Caco-2 (cell line): ENCODE data around the gene RABGAP1L. TPM values are rescaled to one million over a fixed set of nuclear protein-coding genes. Genes with fewer than 3 reads are reported as not detected.
"Not testable (repeated sequence)": the region's sequence is repeated elsewhere in the genome, so short reads cannot be mapped to it uniquely, and the experiment has no call there.

ENCODE experiments used
- BruUV-seq: library from RNA; stranded (reverse); fragments of 400-500 nt; replicated peaks from 2 replicates; lab custom pipeline; 2021; lab: Mats Ljungman, UMichigan
- CTCF ChIA-PET: fragments of 300-600 bp; sonication (Branson Sonifier 250); formaldehyde crosslinking; loops from one replicate; lab custom pipeline; 2022; ENCODE audit warnings: antibody characterized with exemption; lab: Charles Lee
- POLR2A ChIA-PET: fragments of 300-600 bp; sonication (Branson Sonifier 250); formaldehyde crosslinking; loops from one replicate; lab custom pipeline; 2022; ENCODE audit warnings: antibody characterized with exemption; lab: Charles Lee
- DNase-seq, 2 experiments: peaks; one replicate each; pipeline versions ENCODE4 v3.0.0 to v3.0.0-alpha.2; 2020 to 2022
- H3K27me3 ChIP-seq: replicated peaks from 2 replicates; pipeline ENCODE4 v1.6.0; 2011; ENCODE audit warnings: low read length; ENCODE audit not compliant: control insufficient read depth, insufficient read depth
- H3K36me3 ChIP-seq: 2 replicates; pipeline ENCODE4 v1.5.1; 2011; ENCODE audit warnings: low read length; ENCODE audit not compliant: control insufficient read depth, insufficient read depth
- H3K4me1 ChIP-seq: fragments of 250-450 bp; sonication (Bioruptor Pico); 2 replicates; pipeline ENCODE4 v1.5.1; 2020; ENCODE audit warnings: mild to moderate bottlenecking
- H3K4me3 ChIP-seq: 2 replicates; pipeline ENCODE4 v1.5.1; 2011; ENCODE audit warnings: low read depth, mild to moderate bottlenecking, control low read depth, low read length
- H3K9me3 ChIP-seq: fragments of 250-450 bp; sonication (Bioruptor Pico); 2 replicates; pipeline ENCODE4 v1.5.1; 2020; ENCODE audit warnings: mild to moderate bottlenecking, moderate library complexity
- H3K27ac Mint-ChIP-seq: one replicate; pipeline ENCODE4 v1.8.0; 2022; ENCODE audit warnings: mixed read lengths; ENCODE audit not compliant: unreplicated experiment
- H3K27me3 Mint-ChIP-seq: one replicate; pipeline ENCODE4 v1.8.0; 2022; ENCODE audit warnings: mixed read lengths; ENCODE audit not compliant: insufficient read depth, unreplicated experiment
- H3K36me3 Mint-ChIP-seq: one replicate; pipeline ENCODE4 v1.8.0; 2022; ENCODE audit warnings: mild to moderate bottlenecking, mixed read lengths; ENCODE audit not compliant: insufficient read depth, unreplicated experiment
- H3K4me1 Mint-ChIP-seq: one replicate; pipeline ENCODE4 v1.8.0; 2022; ENCODE audit warnings: low read depth, mixed read lengths; ENCODE audit not compliant: unreplicated experiment
- H3K4me3 Mint-ChIP-seq: one replicate; pipeline ENCODE4 v1.8.0; 2022; ENCODE audit warnings: mild to moderate bottlenecking, moderate library complexity, mixed read lengths; ENCODE audit not compliant: unreplicated experiment
- H3K9me3 Mint-ChIP-seq: one replicate; pipeline ENCODE4 v1.8.0; 2022; ENCODE audit warnings: mixed read lengths; ENCODE audit not compliant: unreplicated experiment
- intact Hi-C: fragments of 100-400 bp; cut with micrococcal nuclease; formaldehyde crosslinking; loops from one replicate; pipeline ENCODE4 v1.10.0; 2022; ENCODE audit not compliant: unreplicated experiment
- total RNA-seq: library from RNA; stranded (reverse); gene quantifications from 2 replicates; pipeline ENCODE4 v1.2.3, GENCODE V29; 2022
- TF ChIP-seq, protein P1 (sequence below), 2 experiments: fragments of 200-600 bp in 1 of 2; IDR thresholded peaks; 1 replicate in 1 of 2; 2 replicates in 1 of 2; pipeline versions ENCODE4 v1.5.1 to v1.8.0; 2011 to 2022; ENCODE audit warnings: antibody characterized with exemption in 1 of 2, control low read depth in 1 of 2, inconsistent platforms in 1 of 2, low read depth in 1 of 2, low read length in 1 of 2, mild to moderate bottlenecking in 1 of 2, moderate library complexity in 1 of 2; ENCODE audit not compliant: insufficient read depth in 1 of 2, severe bottlenecking in 1 of 2, unreplicated experiment in 1 of 2

Gene RABGAP1L
- total RNA-seq, 1 experiment from 2014 or later = 20.3 TPM

DNA sequence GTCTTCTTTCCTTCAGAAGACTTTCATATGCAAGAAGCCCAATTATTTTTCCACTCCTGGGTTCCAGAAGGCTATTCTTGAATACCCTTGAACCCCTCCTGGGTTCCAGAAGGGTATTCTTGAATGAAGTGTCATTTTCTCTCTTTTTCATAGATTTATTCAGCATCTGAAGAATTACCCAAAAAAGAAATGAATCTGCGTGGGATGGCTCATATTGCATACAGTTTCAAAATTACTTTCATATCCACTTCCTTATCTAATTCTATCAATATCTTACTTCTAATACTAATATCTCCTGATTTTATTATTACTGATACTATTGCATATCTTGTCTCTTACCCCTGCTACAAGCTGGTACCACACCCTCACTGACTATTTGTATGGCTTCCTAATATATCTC is 22.6 kb upstream of the RABGAP1L start:
- Histone ChIP-seq H3K9me3 (no peaks in the 10 kb centered on the region), H3K36me3 (no peaks in the 10 kb centered on the region), H3K27me3 (no peaks in the 10 kb centered on the region), H3K4me1 (no peaks in the 10 kb centered on the region), H3K4me3 (no peak overlapping the region)
- Mint-ChIP-seq H3K27ac (no peak overlapping the region), H3K4me1 (no peaks in the 10 kb centered on the region), H3K9me3 (no peaks in the 10 kb centered on the region), H3K36me3 (no peaks in the 10 kb centered on the region), H3K27me3 (no peaks in the 10 kb centered on the region), H3K4me3 (no peak overlapping the region)
- no peak for DNase-seq
- intact Hi-C loops = no loop called here
- ChIA-PET POLR2A (no interaction called here), CTCF (no interaction called here)
- TF ChIP-seq, protein P1, sequence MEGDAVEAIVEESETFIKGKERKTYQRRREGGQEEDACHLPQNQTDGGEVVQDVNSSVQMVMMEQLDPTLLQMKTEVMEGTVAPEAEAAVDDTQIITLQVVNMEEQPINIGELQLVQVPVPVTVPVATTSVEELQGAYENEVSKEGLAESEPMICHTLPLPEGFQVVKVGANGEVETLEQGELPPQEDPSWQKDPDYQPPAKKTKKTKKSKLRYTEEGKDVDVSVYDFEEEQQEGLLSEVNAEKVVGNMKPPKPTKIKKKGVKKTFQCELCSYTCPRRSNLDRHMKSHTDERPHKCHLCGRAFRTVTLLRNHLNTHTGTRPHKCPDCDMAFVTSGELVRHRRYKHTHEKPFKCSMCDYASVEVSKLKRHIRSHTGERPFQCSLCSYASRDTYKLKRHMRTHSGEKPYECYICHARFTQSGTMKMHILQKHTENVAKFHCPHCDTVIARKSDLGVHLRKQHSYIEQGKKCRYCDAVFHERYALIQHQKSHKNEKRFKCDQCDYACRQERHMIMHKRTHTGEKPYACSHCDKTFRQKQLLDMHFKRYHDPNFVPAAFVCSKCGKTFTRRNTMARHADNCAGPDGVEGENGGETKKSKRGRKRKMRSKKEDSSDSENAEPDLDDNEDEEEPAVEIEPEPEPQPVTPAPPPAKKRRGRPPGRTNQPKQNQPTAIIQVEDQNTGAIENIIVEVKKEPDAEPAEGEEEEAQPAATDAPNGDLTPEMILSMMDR (IDR thresholded peaks at IDR 0.05; ENCODE audit: insufficient read depth in 1 of 2, low read depth in 1 of 2, low read length in 1 of 2, severe bottlenecking in 1 of 2, unreplicated experiment in 1 of 2) = no peak
- BruUV-seq = no TSS peak

DNA sequence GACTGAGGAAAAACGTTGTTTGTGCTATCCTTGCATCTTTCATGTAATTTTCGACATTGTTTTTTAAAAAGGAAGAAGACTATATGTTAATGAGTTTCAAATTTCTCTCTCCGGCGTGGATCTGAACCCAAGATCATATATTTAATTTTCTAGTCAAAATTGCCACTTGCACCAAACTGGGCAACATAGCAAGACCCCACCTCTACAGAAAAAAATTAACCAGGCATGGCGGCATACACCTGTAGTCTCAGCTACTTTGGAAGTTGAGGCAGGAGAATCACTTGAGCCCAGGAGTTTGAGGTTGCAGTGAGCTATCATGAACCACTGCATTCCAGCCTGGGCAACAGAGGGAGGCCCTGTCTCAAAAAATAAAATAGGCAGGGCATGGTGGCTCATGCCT is 16.5 kb upstream of the RABGAP1L start:
- TF ChIP-seq, protein P1 (IDR thresholded peaks at IDR 0.05; ENCODE audit: insufficient read depth in 1 of 2, low read depth in 1 of 2, low read length in 1 of 2, severe bottlenecking in 1 of 2, unreplicated experiment in 1 of 2) = no peak
- DNase-seq = no peak
- H3K4me3 ChIP-seq = no peak overlapping the region
- ChIA-PET CTCF (interaction anchor here (0.6 to 2.2 kb wide), 3 partner anchors 10 to 75 kb away, joined by 3 to 10 read pairs (median 8); no protein-coding TSS in a partner anchor), POLR2A (no interaction called here)
- no peak overlapping the region for H3K27ac Mint-ChIP-seq
- no peaks in the 10 kb centered on the region for H3K9me3 Mint-ChIP-seq
- H3K36me3 Mint-ChIP-seq = no peaks in the 10 kb centered on the region
- H3K4me3 Mint-ChIP-seq = no peak overlapping the region
- H3K4me1 Mint-ChIP-seq = no peaks in the 10 kb centered on the region
- intact Hi-C loops = no loop called here
- H3K4me1 ChIP-seq = no peaks in the 10 kb centered on the region
- peaks cover 14% of the 10 kb centered on the region for H3K27me3 Mint-ChIP-seq
- no peaks in the 10 kb centered on the region for H3K27me3 ChIP-seq
- no peaks in the 10 kb centered on the region for H3K36me3 ChIP-seq
- no TSS peak for BruUV-seq
- no peaks in the 10 kb centered on the region for H3K9me3 ChIP-seq

DNA sequence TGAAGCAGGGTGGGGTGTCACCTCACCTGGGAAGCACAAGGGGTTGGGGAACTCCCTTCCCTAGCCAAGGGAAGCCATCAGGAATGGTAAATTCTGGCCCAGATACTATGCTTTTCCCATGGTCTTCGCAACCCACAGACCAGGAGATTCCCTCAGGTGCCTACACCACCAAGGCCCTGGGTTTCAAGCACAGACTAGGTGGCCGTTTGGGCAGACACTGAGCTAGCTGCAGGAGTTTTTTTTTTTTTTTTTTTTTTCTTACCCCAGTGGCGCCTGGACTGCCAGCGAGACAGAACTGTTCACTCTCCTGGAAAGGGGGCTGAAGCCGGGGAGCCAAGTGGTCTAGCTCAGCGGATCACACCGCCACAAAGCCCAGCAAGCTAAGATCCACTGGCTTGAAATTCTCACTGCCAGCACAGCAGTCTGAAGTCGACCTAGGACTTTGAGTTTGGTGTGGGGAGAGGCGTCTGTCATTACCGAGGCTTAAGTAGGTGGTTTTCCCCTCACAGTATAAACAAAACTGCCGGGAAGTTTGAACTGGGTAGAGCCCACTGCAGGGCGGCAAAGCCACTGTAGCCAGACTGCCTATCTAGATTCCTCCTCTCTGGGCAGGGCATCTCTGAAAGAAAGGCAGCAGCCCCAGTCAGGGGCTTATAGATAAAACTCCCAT is 15.5 kb upstream of the RABGAP1L start:
- H3K4me1 Mint-ChIP-seq, H3K27me3 ChIP-seq, DNase-seq, H3K4me3 Mint-ChIP-seq, POLR2A ChIA-PET, BruUV-seq, H3K9me3 ChIP-seq, H3K36me3 ChIP-seq, H3K27ac Mint-ChIP-seq, H3K36me3 Mint-ChIP-seq, H3K9me3 Mint-ChIP-seq, H3K4me3 ChIP-seq, H3K4me1 ChIP-seq: not testable (repeated sequence)
- CTCF ChIA-PET = interaction anchor here (0.6 to 2.2 kb wide), 5 partner anchors 9 to 74 kb away, joined by 3 to 10 read pairs (median 6); no protein-coding TSS in a partner anchor
- H3K27me3 Mint-ChIP-seq = peaks cover 14% of the 10 kb centered on the region
- intact Hi-C loops = loop anchor here (1.0 kb wide), 1 partner anchor 73 kb away; no protein-coding TSS in a partner anchor
